ENCODE data around the gene ALDH1B1.
A peak's percentile ranks its signal among the peaks of the same experiment; 100 is the strongest.

Gene ALDH1B1

GRCh38 chr9:38416461-38416860, 24.0 kb downstream of the ALDH1B1 start:
- DNase-seq (ENCODE audit: low spot score) = no peak

DNA sequence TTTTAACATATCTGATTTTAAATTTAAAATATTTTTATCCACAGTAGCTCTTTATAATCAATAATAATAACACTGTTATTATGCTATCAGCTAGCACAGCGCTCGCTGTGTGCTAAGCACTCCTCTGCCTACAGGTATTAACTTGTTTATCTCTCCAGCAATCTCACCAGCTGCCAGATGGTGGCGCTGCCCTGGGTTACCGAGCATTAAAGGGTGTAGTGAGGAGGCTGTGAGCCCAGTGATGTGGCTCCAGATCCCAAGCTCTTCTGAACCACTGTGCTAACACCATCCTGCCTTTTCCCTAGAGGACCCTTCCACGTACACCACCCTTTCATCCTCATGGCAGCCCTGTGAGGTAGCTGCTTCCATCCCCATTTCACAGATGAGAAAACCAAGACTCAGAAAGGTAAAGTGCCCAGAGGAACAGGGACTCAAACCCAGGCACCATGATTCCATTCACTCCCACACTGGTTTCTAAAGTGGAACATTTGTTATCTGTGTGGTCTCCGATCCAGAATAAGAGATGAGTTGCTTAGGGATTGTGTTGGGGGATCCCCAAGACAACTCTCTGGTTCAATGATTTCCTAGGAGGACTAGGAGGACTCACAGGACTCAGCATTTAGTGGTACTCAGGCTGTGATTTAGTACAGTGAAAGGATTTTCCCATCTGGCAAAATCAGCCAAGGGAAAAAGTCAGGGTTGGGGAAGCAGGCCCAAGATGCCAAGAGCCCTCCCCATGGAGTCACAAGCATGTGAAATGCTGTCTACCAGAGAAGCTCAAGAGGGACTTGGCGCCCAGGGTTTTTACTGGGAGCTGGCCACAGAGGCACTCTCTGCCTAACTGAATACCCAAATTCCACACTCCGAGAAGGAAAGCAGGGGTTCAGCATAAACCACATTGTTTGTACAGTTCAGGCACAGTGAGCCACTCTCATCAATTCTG, 24.8 kb downstream of the ALDH1B1 start:
- DNase-seq (ENCODE audit: low spot score) = no peak

DNA sequence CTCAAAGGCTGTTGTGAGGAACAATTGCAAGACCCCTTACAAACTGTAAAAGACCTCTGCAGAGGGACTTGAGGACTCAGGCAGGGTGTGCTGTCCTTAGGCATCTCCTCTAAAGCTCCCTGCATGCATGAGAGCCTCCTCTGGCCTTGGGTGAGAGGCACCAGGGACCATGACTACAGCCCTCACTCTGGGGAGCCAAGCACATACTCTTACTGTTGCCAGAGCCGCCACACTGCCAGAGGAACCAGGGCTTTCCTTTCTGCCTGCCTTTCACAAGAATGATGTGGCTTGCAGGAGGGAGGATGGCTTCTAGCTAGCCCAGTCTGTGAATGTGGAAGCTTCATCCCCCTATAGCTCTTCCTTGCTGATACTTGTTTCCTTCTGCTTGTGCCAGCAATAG, 25.9 kb downstream of the ALDH1B1 start:
- DNase-seq (ENCODE audit: low spot score) = no peak

- DNase-seq (ENCODE audit: low spot score) = no peak
These were observed 26.7 kb downstream of the ALDH1B1 start for GRCh38 chr9:38419181-38419580.

- DNase-seq (ENCODE audit: low spot score) = no peak
These were observed 29.2 kb downstream of the ALDH1B1 start for GRCh38 chr9:38421498-38422211.

GRCh38 chr9:38422555-38423260, 30.2 kb downstream of the ALDH1B1 start:
- no peak for DNase-seq (ENCODE audit: low spot score)

GRCh38 chr9:38423273-38423972, 30.9 kb downstream of the ALDH1B1 start:
- no peak for DNase-seq (ENCODE audit: low spot score)

DNA sequence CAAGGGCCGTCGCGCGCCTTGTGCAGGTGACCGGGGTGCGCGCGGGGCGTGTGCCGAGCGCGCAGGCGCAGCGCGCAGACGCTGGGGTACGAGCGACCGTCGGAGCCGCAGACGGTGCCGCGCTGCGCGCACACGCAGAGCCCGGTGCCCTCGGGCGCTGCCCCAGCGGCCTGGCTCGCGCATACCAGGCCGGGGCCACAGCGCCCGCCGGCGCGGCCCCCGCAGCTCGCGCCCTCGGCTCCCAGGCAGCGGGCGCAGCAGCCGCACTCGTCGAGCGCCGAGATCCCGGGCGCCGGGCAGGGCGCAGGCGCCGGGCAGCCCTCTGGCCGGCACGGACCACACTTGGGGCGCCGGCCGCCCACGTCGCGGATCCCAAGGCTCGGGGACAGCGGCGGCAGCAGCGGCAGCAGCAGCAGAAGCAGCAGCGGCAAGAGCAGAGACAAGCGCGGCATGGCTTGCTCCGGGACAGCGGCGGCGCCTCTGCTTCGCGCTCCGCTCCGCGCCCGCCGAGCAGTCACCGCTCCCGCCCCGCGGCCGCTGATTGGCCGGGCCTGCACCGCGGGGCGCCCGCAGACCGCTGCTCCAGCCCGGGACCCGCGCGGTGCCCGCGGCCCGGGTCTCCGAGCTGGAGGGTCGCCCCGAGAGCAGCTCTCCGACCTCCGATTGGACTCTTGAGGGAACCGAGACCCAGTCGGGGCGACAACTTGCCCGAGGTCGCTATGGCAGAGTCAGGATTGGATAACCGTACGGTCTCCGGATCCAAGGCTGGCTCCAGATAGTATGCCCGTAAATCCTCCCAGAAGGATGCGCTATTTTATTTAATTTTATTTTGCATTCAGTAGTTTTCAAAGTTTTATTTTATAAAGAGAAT, 31.7 kb downstream of the ALDH1B1 start, which contains the start of gene IGFBPL1:
IGFBPL1 (minus strand) TSS at position 482 of the 871 bp plus-strand sequence; CDS start at position 452, 30 bp downstream.
- no peak for DNase-seq (ENCODE audit: low spot score)

GRCh38 chr9:38424918-38425317, 32.4 kb downstream of the ALDH1B1 start:
- no peak for DNase-seq (ENCODE audit: low spot score)

GRCh38 chr9:38428062-38428461, 35.6 kb downstream of the ALDH1B1 start:
- no peak for DNase-seq (ENCODE audit: low spot score)

DNA sequence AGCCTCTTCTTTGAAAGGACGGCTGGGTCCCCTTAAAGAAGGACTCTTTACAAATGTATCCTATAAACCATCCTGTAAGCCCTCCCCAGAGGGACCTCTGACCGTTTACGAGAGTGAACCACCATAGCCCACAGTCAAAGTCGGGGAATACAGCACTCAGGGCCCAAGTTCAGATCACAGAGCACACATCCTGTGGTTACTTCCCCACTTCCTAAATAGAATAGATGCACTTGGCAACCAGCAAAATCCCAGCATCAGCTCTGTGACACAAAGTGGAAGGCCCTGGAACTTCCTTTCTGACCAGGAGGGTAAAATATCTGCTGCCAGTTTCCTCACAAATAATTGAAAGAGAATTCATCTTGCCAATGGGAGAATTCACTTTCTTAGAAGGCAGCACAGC, 38.6 kb downstream of the ALDH1B1 start:
- no peak for DNase-seq (ENCODE audit: low spot score)

DNA sequence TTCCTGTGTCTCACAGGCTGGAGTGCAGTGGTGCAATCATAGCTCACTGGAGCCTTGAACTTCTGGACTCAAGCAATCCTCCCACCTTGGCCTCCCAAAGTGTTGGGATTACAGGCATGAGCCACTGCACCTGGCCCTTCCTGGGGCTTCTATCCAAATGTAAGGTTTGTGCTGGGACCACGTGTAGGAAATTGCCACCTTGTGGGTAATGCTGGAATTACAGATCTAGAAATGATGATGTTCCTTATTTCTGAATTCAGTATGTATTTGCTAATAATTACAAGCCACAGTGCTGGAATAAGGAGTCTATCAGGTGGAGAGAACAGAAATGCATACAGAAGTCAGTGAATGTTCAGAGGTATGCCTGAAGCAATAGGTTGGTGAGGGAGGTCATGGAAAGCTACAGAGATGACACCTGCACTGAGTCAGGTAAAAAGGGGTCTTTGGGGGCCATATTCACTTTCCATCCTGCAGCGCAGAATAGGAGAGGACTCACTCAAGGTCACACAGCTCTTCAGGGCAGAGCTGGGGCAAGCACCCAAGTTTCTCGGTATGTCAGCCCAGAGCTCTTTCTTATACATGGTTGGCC, 40.5 kb downstream of the ALDH1B1 start:
- peak; percentile 12 for DNase-seq (ENCODE audit: low spot score)

DNA sequence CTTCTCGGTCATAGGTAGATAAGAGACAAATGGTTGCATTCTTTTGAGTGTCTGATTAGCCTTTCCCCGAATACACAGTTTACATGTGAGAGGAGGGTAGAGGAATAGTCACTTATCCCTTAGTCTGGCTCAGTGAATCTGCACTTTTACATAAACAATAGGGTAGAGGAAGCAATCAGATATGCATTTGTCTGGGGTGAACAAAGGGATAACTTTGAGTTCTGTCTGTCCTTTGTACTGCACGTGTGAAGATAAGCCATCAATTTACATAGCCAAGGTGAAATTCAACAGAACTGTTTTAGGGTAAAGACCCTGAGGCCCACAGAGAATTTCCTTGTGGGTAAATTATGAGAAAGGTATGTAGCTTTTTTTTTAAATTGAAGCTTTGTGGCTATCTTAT, 41.9 kb downstream of the ALDH1B1 start:
- no peak for DNase-seq (ENCODE audit: low spot score)

DNA sequence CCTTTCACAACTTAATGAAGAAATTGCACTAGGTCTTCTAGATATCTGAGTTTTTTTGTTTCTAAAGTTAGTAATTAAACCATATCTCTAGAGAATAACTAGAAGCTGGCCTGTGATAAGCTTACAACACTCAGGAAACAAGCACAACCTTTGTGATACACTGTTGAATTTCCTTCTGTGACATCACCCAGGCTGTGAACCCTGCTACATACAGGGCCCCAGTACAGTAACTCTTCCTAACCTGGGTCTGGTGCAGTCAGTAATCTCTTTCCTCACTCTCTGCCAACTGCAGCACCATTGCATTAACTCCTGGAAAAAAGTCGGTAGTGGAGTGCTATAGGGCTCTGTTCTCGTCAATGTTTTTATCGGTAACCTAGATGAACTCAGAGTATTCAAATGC, 42.4 kb downstream of the ALDH1B1 start:
- no peak for DNase-seq (ENCODE audit: low spot score)

GRCh38 chr9:38435521-38435920, 43.0 kb downstream of the ALDH1B1 start:
- DNase-seq (ENCODE audit: low spot score) = no peak

DNA sequence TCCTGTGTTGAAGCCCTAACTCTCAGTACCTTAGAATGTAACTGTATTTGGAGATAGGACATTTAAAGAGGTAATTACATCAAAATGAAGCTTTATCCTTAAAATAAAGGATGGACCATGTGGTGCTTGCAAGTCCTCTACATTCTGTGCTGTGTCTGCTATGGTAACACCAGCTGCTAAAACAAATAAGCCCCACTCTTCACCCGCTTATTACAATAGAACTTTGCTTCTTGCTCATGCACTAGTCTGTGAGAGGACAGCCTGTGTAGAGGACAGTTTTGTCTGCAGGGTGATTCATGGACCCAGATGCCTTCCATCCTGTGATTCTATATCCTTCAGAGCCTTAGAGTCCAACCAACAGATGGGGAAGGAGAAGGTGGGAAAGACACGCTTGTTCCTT, 44.2 kb downstream of the ALDH1B1 start:
- DNase-seq (ENCODE audit: low spot score) = no peak

GRCh38 chr9:38437193-38437823, 44.8 kb downstream of the ALDH1B1 start:
- no peak for DNase-seq (ENCODE audit: low spot score)

DNA sequence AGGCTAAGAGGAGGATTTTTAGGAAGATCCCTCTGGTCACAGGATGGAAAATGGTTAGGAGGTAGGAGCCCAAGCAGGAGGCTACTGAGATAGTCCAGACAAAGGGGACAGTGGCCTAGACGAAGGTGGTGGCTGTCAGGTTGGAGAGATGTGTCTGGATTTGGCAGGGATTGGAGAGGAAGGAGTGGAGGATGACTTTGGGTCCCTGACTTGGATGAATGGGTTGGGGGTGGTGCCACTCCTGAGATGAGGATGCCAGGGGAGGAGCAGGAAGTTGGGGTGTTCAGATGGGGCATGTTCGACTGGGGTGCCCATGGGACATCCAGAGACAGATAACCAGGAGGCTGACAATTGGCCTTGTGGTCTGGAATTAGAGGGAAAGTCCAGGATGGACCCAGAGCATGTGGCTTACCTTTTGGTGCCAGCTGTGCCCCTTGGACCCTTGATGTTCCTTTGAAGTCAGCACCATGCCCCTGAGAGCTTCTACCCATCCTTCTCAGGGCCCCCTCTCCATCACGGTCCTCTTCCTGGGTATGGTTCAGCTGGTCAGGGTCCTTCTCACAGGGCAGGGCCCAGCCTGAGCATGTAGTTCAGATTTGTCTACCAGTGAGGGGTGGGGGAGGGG, 46.9 kb downstream of the ALDH1B1 start:
- DNase-seq (ENCODE audit: low spot score) = no peak

GRCh38 chr9:38439916-38440301, 47.4 kb downstream of the ALDH1B1 start:
- no peak for DNase-seq (ENCODE audit: low spot score)

DNA sequence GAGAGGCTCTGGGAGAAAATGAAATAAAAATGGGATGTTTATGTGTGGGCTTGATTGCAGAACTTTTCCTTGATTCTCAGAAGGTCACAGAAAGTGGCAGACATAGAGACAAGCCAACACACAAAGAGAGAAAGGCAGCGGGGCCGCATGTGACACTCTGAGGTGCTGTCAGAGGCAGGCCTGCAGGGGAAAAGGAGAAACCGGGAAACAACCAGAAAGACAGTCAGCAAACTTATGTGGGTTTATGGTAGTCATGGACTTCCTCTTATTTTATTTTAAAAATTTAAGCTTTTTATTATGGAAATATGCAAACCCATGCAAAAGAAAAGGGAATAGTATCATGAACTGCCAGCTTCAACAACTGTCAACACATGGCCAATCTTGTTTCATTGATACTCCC, 48.0 kb downstream of the ALDH1B1 start:
- DNase-seq (ENCODE audit: low spot score) = no peak
